PC-9 (cell line): Measurements from ENCODE around the gene SULT1C3. TPM values are rescaled to one million over a fixed set of nuclear protein-coding genes. Genes with fewer than 3 reads are reported as not detected.

Experiments used
- BruUV-seq: library from RNA; stranded (reverse); fragments of 400-500 nt; replicated peaks from 2 replicates; lab custom pipeline; 2021; lab: Mats Ljungman, UMichigan
- CTCF ChIA-PET: fragments of 300-600 bp; sonication (Branson Sonifier 250); formaldehyde crosslinking; loops from one replicate; lab custom pipeline; 2022; ENCODE audit warnings: antibody characterized with exemption; lab: Charles Lee
- POLR2A ChIA-PET: fragments of 300-600 bp; sonication (Branson Sonifier 250); formaldehyde crosslinking; loops from one replicate; lab custom pipeline; 2022; ENCODE audit warnings: antibody characterized with exemption; ENCODE audit not compliant: unreplicated experiment; lab: Charles Lee
- DNase-seq, 2 experiments: peaks; one replicate each; pipeline versions ENCODE4 v3.0.0 to v3.0.0-alpha.2; 2015 to 2022; ENCODE audit warnings: mixed read lengths in 1 of 2
- H2AFZ ChIP-seq: fragments of 200-600 bp; sonication (generic); 2 replicates; pipeline ENCODE4 v1.8.1; 2017; ENCODE audit warnings: antibody characterized with exemption
- H3F3A ChIP-seq: fragments of 200-600 bp; sonication (generic); 2 replicates; pipeline ENCODE4 v1.8.1; 2017; ENCODE audit warnings: antibody characterized with exemption, mild to moderate bottlenecking, low read depth; ENCODE audit not compliant: insufficient read depth
- H3K27ac ChIP-seq: fragments of 200-600 bp; sonication (generic); 2 replicates; pipeline ENCODE4 v1.6.1; 2016; ENCODE audit warnings: mixed run types
- H3K27me3 ChIP-seq: fragments of 200-600 bp; sonication (generic); 2 replicates; pipeline ENCODE4 v1.6.1; 2016; ENCODE audit warnings: low read depth, mixed run types; ENCODE audit not compliant: insufficient read depth
- H3K36me3 ChIP-seq: fragments of 200-600 bp; sonication (generic); 2 replicates; pipeline ENCODE4 v1.6.1; 2016; ENCODE audit warnings: low read depth, mixed run types
- H3K4me1 ChIP-seq: fragments of 200-600 bp; sonication (generic); replicated peaks from 2 replicates; pipeline ENCODE4 v1.6.1; 2016; ENCODE audit warnings: mixed run types; ENCODE audit not compliant: insufficient read depth
- H3K4me2 ChIP-seq: fragments of 200-600 bp; sonication (generic); 2 replicates; pipeline ENCODE4 v1.6.1; 2017; ENCODE audit warnings: mixed run types
- H3K4me3 ChIP-seq: fragments of 200-600 bp; sonication (generic); 2 replicates; pipeline ENCODE4 v1.6.1; 2016; ENCODE audit warnings: mixed run types
- H3K79me2 ChIP-seq: fragments of 200-600 bp; sonication (generic); 2 replicates; pipeline ENCODE4 v1.6.1; 2017; ENCODE audit warnings: low read depth, mixed run types
- H3K9me2 ChIP-seq: fragments of 200-600 bp; sonication (generic); 2 replicates; pipeline ENCODE4 v1.8.1; 2017; ENCODE audit warnings: mild to moderate bottlenecking; ENCODE audit not compliant: insufficient read depth
- H3K9me3 ChIP-seq: fragments of 200-600 bp; sonication (generic); 2 replicates; pipeline ENCODE4 v1.8.1; 2016; ENCODE audit warnings: low read depth; ENCODE audit not compliant: insufficient read depth
- H4K20me1 ChIP-seq: fragments of 200-600 bp; sonication (generic); 2 replicates; pipeline ENCODE4 v1.8.1; 2017; ENCODE audit not compliant: insufficient read depth
- EZH2 ChIP-seq: fragments of 200-600 bp; sonication (generic); IDR thresholded peaks from 2 replicates; pipeline ENCODE4 v1.8.0; 2017; ENCODE audit warnings: antibody characterized with exemption, low read depth
- intact Hi-C: fragments of 100-400 bp; cut with micrococcal nuclease; formaldehyde crosslinking; loops from one replicate; pipeline ENCODE4 v1.10.0; 2022; ENCODE audit not compliant: unreplicated experiment
- total RNA-seq: library from RNA; stranded (reverse); gene quantifications from 2 replicates; pipeline ENCODE4 v1.2.3, GENCODE V29; 2021
- TF ChIP-seq, protein P1 (sequence below): fragments of 200-600 bp; sonication (generic); conservative IDR thresholded peaks from 2 replicates; pipeline ENCODE4 v1.6.1; 2017; ENCODE audit warnings: mixed run types, antibody characterized with exemption, mild to moderate bottlenecking, moderate library complexity

Gene SULT1C3
- total RNA-seq, 1 experiment from 2014 or later, result not detected

DNA sequence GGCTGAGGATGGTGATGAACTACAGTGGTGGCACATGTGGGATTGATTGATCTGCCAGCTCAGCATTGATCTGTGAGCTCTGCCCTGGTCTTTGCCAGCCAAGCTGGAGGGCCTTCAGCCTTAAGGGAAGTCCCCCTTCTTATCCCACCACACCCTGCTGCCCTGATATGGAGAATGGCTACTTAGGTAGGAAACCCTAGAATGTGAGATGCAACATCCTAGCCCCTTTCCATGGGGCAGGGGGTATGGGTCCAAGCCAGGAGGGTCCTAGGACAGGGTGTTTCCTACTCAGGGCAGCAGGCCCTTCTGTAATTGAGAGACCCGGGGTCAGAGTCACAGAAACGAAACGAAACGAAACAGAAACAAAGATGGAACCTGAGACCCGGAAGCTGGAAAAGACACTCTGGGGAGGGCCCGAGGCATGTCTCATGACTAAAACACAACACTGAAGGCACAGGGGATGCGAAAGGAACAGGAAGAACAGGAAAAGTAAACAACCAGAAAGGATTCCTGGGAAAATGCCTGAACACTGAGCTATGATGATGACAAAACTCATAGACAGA lies 32.0 kb downstream of the SULT1C3 start:
- Histone ChIP-seq H3K9me2 (no peaks in the 10 kb centered on the region), H3F3A (no peaks in the 10 kb centered on the region), H3K79me2 (no peaks in the 10 kb centered on the region), H3K36me3 (no peaks in the 10 kb centered on the region), H3K4me2 (peak overlapping the region; percentile 76), H3K27ac (peak overlapping the region; percentile 51), H4K20me1 (no peaks in the 10 kb centered on the region), H3K9me3 (no peaks in the 10 kb centered on the region), H3K27me3 (no peaks in the 10 kb centered on the region), H2AFZ (peak overlapping the region; percentile 81), H3K4me3 (peak overlapping the region; percentile 37; the same call in 1 of the 2 replicates), H3K4me1 (peaks cover 34% of the 10 kb centered on the region)
- peak; percentile 58 to 75 for DNase-seq
- intact Hi-C loops, result no loop called here
- POLR2A ChIA-PET, result interaction anchor here (0.6 to 0.7 kb wide), 4 partner anchors 9 to 449 kb away, joined by 3 to 5 read pairs (median 3); no protein-coding TSS in a partner anchor
- CTCF ChIA-PET, result no interaction called here
- no TSS peak for BruUV-seq
- TF ChIP-seq, protein P1, sequence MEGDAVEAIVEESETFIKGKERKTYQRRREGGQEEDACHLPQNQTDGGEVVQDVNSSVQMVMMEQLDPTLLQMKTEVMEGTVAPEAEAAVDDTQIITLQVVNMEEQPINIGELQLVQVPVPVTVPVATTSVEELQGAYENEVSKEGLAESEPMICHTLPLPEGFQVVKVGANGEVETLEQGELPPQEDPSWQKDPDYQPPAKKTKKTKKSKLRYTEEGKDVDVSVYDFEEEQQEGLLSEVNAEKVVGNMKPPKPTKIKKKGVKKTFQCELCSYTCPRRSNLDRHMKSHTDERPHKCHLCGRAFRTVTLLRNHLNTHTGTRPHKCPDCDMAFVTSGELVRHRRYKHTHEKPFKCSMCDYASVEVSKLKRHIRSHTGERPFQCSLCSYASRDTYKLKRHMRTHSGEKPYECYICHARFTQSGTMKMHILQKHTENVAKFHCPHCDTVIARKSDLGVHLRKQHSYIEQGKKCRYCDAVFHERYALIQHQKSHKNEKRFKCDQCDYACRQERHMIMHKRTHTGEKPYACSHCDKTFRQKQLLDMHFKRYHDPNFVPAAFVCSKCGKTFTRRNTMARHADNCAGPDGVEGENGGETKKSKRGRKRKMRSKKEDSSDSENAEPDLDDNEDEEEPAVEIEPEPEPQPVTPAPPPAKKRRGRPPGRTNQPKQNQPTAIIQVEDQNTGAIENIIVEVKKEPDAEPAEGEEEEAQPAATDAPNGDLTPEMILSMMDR, result no peak
- no peak for TF ChIP-seq EZH2

DNA sequence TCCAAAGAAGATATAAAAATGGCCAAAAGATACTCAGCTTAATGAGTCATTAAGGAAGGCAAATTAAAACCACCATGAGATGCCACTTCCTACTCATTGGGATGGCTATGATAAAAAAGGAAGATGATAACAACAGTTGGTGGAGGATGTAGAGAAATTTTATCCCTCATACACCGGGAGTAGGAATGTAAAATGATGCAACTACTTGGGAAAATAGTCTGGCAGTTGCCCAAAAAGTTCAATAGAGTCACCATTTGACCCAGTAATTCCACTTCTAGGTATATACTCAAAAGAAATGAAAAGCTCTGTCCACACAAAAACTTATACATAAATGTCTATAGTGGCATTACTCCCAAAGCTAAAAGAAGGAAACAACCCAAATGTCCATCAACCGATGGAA lies 38.9 kb downstream of the SULT1C3 start:
- H3K9me3 ChIP-seq, result no peaks in the 10 kb centered on the region
- no peaks in the 10 kb centered on the region for H3K27me3 ChIP-seq
- no peaks in the 10 kb centered on the region for H3K79me2 ChIP-seq
- H3K36me3 ChIP-seq, result no peaks in the 10 kb centered on the region
- no peaks in the 10 kb centered on the region for H3F3A ChIP-seq
- intact Hi-C loops, result no loop called here
- no peak for DNase-seq
- H4K20me1 ChIP-seq, result no peaks in the 10 kb centered on the region
- no peak overlapping the region for H3K4me3 ChIP-seq
- H3K9me2 ChIP-seq, result no peaks in the 10 kb centered on the region
- ChIA-PET CTCF (interaction anchor here (0.7 kb wide), 1 partner anchor 77 kb away, joined by 3 read pairs; no protein-coding TSS in a partner anchor), POLR2A (no interaction called here)
- H3K4me1 ChIP-seq, result no peaks in the 10 kb centered on the region
- H3K4me2 ChIP-seq, result no peak overlapping the region
- no peak overlapping the region for H2AFZ ChIP-seq
- no TSS peak for BruUV-seq
- no peak for TF ChIP-seq EZH2
- TF ChIP-seq, protein P1, result no peak
- H3K27ac ChIP-seq, result no peak overlapping the region

DNA sequence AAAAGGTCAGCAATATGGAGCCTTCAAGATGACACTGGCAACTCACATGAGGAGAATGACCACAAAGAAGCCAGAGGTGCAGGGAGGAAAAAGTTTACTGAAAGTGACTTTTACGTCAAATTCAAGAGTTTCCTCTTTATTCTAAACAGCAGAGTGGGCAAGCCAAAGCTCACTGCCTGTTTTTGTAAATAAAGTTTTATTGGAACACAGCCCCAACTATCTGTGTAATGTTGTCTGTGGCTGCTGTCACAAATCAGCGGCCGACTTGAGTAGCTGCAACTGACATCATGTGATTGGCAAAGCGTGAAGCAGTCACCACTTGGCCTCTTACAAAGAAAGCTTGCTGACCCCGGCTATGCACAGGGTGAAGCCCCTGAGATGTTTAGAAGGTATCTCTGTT lies 39.7 kb downstream of the SULT1C3 start:
- ChIA-PET POLR2A (no interaction called here), CTCF (no interaction called here)
- intact Hi-C loops, result no loop called here
- no peak overlapping the region for H3K27ac ChIP-seq
- no peaks in the 10 kb centered on the region for H3K9me2 ChIP-seq
- no peak for TF ChIP-seq EZH2
- TF ChIP-seq, protein P1, result no peak
- no peak overlapping the region for H2AFZ ChIP-seq
- DNase-seq, result no peak
- H3K4me1 ChIP-seq, result no peaks in the 10 kb centered on the region
- H3K27me3 ChIP-seq, result no peaks in the 10 kb centered on the region
- BruUV-seq, result no TSS peak
- H3K4me3 ChIP-seq, result no peak overlapping the region
- no peaks in the 10 kb centered on the region for H3K36me3 ChIP-seq
- no peaks in the 10 kb centered on the region for H3K79me2 ChIP-seq
- H3K4me2 ChIP-seq, result no peak overlapping the region
- no peaks in the 10 kb centered on the region for H4K20me1 ChIP-seq
- H3F3A ChIP-seq, result no peaks in the 10 kb centered on the region
- no peaks in the 10 kb centered on the region for H3K9me3 ChIP-seq
